ENCODE results near the gene MSI2. TPM values are rescaled to one million over a fixed set of nuclear protein-coding genes. Genes with fewer than 3 reads are reported as not detected.
A peak's percentile ranks its signal among the peaks of the same experiment; 100 is the strongest.

The MSI2 gene
- total RNA-seq, 1 donor from 2014 or later = 26.6 TPM

DNA sequence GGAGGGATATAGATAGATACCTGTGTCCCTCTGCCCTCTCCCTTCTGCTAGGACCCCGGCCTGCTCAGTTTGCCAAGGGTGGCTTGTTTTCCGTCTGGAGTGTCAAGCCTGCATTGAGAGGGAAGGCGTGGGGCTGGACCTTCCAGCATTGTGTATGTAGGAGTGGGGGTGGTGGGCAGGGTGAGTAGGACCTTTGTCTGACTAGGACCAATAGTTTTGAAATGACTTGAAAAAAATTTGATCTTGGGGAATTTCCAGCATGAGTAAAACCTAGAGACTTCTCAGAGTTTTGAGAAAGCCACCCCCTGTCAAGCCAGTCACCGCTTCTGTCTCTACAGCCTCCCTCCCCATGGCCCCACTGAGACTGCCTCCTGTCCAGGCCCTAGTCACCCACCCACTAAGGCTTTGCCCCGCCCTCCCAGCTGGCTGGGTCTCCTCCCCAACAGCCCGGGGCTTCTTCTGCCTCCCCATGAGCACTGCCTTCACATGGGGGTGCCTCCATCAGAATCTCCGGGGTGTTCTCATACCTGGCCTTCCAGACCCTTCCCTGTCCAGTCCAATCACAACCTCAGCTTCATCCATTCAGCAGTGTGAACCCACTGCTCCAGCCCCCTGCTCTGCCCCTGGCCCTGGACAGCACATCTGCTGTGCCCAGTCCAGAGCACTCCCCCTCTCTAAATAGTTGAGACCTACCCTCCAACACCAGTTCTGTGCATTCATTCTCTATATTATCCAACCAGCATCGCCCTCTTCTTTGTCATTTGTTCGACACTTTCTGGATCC lies 207.0 kb downstream of the MSI2 start:
- no peak overlapping the region for H3K4me3 ChIP-seq (ENCODE audit: low read depth, low read length)
- peak; percentile 16 for DNase-seq (ENCODE audit: low read depth)
- no peak for TF ChIP-seq CTCF (conservative IDR thresholded peaks at IDR 0.05; ENCODE audit: low read depth, low read length)

DNA sequence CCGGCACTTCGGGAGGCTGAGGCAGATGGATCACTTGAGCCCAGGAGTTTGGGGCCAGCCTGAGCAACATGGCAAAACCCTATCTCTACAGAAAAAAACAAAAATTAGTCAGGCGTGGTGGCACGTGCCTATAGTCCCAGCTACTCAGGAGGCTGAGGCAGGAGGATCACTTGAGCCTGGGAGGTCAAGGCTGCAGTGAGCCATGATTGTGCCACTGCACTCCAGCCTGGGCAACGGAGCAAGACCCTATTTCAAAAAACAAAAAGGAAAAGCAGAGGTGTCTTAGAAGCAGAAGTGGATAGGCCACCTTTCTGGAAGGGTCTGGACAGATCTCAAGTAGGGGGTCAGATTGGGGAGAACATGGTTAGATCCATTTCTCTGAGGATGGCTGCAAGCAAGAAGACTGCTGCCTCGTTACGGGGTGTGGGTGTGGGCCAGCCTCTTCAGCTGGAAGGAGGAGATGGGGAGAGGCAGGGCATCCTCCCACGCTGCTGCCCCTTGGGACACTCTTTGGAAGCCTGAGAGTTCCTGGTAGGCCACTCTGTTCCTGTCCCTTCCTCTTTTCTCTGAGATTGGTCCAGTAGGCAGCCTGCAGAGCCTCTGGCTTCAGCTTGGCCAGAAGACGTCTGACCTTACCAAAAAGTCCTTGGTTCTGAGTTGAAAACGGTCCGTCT lies 208.0 kb downstream of the MSI2 start:
- no peak for DNase-seq (ENCODE audit: low read depth)
- no peak overlapping the region for H3K4me3 ChIP-seq (ENCODE audit: low read depth, low read length)
- TF ChIP-seq CTCF (conservative IDR thresholded peaks at IDR 0.05; ENCODE audit: low read depth, low read length) = no peak

- DNase-seq (ENCODE audit: low read depth) = no peak
- no peak overlapping the region for H3K4me3 ChIP-seq (ENCODE audit: low read depth, low read length)
- no peak for TF ChIP-seq CTCF (conservative IDR thresholded peaks at IDR 0.05; ENCODE audit: low read depth, low read length)
These were observed 209.3 kb downstream of the MSI2 start for GRCh38 chr17:57465610-57466009.

GRCh38 chr17:57466017-57466471 lies 209.7 kb downstream of the MSI2 start:
- no peak for TF ChIP-seq CTCF (conservative IDR thresholded peaks at IDR 0.05; ENCODE audit: low read depth, low read length)
- DNase-seq (ENCODE audit: low read depth) = no peak
- H3K4me3 ChIP-seq (ENCODE audit: low read depth, low read length) = no peak overlapping the region

- no peak for TF ChIP-seq CTCF (conservative IDR thresholded peaks at IDR 0.05; ENCODE audit: low read depth, low read length)
- no peak overlapping the region for H3K4me3 ChIP-seq (ENCODE audit: low read depth, low read length)
- no peak for DNase-seq (ENCODE audit: low read depth)
These were observed 210.2 kb downstream of the MSI2 start for GRCh38 chr17:57466521-57466920.

- H3K4me3 ChIP-seq (ENCODE audit: low read depth, low read length) = no peak overlapping the region
- TF ChIP-seq CTCF (conservative IDR thresholded peaks at IDR 0.05; ENCODE audit: low read depth, low read length) = no peak
These were observed 210.9 kb downstream of the MSI2 start for GRCh38 chr17:57467226-57467625.

More at GRCh38 chr17:57467226-57467625, 210.9 kb downstream of the MSI2 start:
- no peak for DNase-seq (ENCODE audit: low read depth)
